ENCODE measurements around the gene BLID. TPM values are rescaled to one million over a fixed set of nuclear protein-coding genes. Genes with fewer than 3 reads are reported as not detected.

BLID gene
- total RNA-seq, 1 donor from 2014 or later: not detected

DNA sequence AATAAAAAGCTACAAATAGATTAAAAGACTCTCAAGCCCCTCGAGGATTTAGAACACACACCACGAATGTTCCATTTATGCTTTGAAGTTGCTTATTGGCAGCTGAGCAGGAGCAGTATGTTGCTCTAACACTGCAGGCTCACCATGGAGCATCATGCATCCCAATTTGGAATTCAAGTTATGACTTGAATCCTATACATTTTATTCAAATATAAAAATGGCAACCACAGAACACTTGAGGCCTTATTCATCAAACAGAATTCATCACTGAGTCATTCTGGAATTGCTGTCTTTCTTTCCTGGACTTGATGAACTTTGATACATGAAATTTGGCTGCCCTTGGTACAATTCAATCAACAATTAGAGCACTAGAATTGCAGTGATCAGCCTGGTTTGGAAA, 24.5 kb upstream of the BLID start:
- Mint-ChIP-seq H3K4me3 (no peak overlapping the region), H3K36me3 (peaks cover 4% of the 10 kb centered on the region), H3K27ac (no peak overlapping the region), H3K4me1 (peaks cover 21% of the 10 kb centered on the region), H3K9me3 (no peaks in the 10 kb centered on the region), H3K27me3 (ENCODE audit: insufficient read depth, low read depth) (no peaks in the 10 kb centered on the region)
- TF ChIP-seq, protein P1, sequence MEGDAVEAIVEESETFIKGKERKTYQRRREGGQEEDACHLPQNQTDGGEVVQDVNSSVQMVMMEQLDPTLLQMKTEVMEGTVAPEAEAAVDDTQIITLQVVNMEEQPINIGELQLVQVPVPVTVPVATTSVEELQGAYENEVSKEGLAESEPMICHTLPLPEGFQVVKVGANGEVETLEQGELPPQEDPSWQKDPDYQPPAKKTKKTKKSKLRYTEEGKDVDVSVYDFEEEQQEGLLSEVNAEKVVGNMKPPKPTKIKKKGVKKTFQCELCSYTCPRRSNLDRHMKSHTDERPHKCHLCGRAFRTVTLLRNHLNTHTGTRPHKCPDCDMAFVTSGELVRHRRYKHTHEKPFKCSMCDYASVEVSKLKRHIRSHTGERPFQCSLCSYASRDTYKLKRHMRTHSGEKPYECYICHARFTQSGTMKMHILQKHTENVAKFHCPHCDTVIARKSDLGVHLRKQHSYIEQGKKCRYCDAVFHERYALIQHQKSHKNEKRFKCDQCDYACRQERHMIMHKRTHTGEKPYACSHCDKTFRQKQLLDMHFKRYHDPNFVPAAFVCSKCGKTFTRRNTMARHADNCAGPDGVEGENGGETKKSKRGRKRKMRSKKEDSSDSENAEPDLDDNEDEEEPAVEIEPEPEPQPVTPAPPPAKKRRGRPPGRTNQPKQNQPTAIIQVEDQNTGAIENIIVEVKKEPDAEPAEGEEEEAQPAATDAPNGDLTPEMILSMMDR (IDR thresholded peaks at IDR 0.05): no peak
- TF ChIP-seq EZH2phosphoT487 (IDR thresholded peaks at IDR 0.05) (no peak), EZH2 (IDR thresholded peaks at IDR 0.05) (no peak)
- Histone ChIP-seq H2AFZ (replicated peaks) (no peak overlapping the region), H3K9me3 (ENCODE audit: low read depth) (no peaks in the 10 kb centered on the region), H3K4me2 (no peak overlapping the region), H3F3A (ENCODE audit: low read depth) (no peaks in the 10 kb centered on the region), H3K36me3 (no peaks in the 10 kb centered on the region), H3K79me2 (ENCODE audit: low read depth) (no peaks in the 10 kb centered on the region), H3K27ac (no peak overlapping the region), H4K20me1 (ENCODE audit: low read depth) (no peaks in the 10 kb centered on the region), H3K4me3 (no peak overlapping the region), H3K27me3 (peaks cover 36% of the 10 kb centered on the region), H3K9ac (no peak overlapping the region), H3K4me1 (no peaks in the 10 kb centered on the region)
- DNase-seq (ENCODE audit: low spot score): no peak

DNA sequence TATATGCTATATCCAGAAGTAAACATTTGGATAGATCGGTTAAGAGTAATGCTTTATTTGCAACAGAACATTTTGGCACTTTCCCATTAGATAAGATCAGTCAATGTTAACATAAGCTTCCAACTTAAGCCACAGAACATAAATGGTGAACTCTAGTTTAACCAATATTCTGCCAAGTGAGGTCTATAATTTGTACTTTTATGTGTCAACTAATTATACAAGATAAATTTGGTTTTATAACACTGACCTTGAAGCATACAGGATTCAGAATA, 23.5 kb upstream of the BLID start:
- H3K27ac Mint-ChIP-seq: no peak overlapping the region
- no peaks in the 10 kb centered on the region for H3K9me3 ChIP-seq (ENCODE audit: low read depth)
- no peaks in the 10 kb centered on the region for H3F3A ChIP-seq (ENCODE audit: low read depth)
- H2AFZ ChIP-seq (replicated peaks): no peak overlapping the region
- no peaks in the 10 kb centered on the region for H4K20me1 ChIP-seq (ENCODE audit: low read depth)
- no peaks in the 10 kb centered on the region for H3K79me2 ChIP-seq (ENCODE audit: low read depth)
- H3K4me2 ChIP-seq: no peak overlapping the region
- no peak overlapping the region for H3K9ac ChIP-seq
- H3K4me3 ChIP-seq: no peak overlapping the region
- DNase-seq (ENCODE audit: low spot score): no peak
- H3K4me1 Mint-ChIP-seq: peaks cover 21% of the 10 kb centered on the region
- TF ChIP-seq EZH2phosphoT487 (IDR thresholded peaks at IDR 0.05): no peak
- no peak for TF ChIP-seq EZH2 (IDR thresholded peaks at IDR 0.05)
- TF ChIP-seq, protein P1 (IDR thresholded peaks at IDR 0.05): no peak
- no peaks in the 10 kb centered on the region for H3K4me1 ChIP-seq
- H3K36me3 ChIP-seq: no peaks in the 10 kb centered on the region
- no peaks in the 10 kb centered on the region for H3K9me3 Mint-ChIP-seq
- H3K27me3 Mint-ChIP-seq (ENCODE audit: insufficient read depth, low read depth): no peaks in the 10 kb centered on the region
- H3K4me3 Mint-ChIP-seq: no peak overlapping the region
- peaks cover 36% of the 10 kb centered on the region for H3K27me3 ChIP-seq
- H3K27ac ChIP-seq: no peak overlapping the region
- no peaks in the 10 kb centered on the region for H3K36me3 Mint-ChIP-seq

DNA sequence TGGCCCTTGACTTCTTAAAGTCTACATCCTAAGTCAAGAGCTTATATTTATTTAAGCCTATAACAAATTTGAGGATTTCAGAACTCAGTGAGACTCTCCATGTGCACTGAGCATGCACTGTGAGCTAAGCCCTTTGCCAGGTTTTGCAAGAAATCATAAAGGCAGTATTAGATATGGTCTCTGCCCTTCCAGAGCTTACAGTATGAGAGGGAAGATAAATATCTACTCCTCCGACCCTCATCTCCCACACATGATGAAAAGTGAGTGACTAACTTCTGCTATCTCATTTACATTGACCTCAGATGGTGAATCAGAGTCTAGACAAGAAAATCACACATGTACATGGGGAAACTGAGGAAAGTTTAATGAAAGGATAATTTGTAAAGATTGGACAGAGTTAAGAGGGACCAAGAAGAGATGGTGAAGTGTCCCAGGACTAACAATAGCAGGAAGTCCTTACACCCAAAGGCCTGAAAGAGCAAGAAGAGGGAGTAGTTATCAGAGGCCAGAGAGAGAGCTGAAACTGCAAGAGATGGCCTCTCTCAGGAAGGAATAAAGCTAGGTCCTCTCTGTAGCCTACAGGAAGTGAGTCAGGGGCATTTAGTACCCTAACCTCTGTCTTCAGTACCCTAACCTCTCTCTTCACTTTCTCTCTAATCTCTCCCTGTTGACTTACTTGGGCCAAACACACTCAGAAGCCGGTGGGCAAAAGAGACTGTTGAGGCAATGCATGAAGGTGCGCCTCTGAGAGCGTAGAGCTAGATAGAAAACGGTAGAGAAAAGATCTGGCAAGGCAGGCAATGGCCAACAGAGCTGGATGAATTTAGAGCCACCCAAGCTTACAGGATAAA, 23.0 kb upstream of the BLID start:
- Mint-ChIP-seq H3K36me3 (no peaks in the 10 kb centered on the region), H3K27me3 (ENCODE audit: insufficient read depth, low read depth) (no peaks in the 10 kb centered on the region), H3K27ac (no peak overlapping the region), H3K4me3 (no peak overlapping the region), H3K4me1 (peaks cover 21% of the 10 kb centered on the region), H3K9me3 (no peaks in the 10 kb centered on the region)
- Histone ChIP-seq H3K9ac (no peak overlapping the region), H4K20me1 (ENCODE audit: low read depth) (no peaks in the 10 kb centered on the region), H3K27ac (no peak overlapping the region), H3K79me2 (ENCODE audit: low read depth) (no peaks in the 10 kb centered on the region), H3F3A (ENCODE audit: low read depth) (no peaks in the 10 kb centered on the region), H3K4me1 (no peaks in the 10 kb centered on the region), H3K9me3 (ENCODE audit: low read depth) (no peaks in the 10 kb centered on the region), H2AFZ (replicated peaks) (no peak overlapping the region), H3K36me3 (no peaks in the 10 kb centered on the region), H3K4me2 (no peak overlapping the region), H3K4me3 (no peak overlapping the region), H3K27me3 (peaks cover 36% of the 10 kb centered on the region)
- TF ChIP-seq EZH2 (IDR thresholded peaks at IDR 0.05) (no peak), EZH2phosphoT487 (IDR thresholded peaks at IDR 0.05) (no peak)
- TF ChIP-seq, protein P1 (IDR thresholded peaks at IDR 0.05): no peak
- no peak for DNase-seq (ENCODE audit: low spot score)
